ENCODE measurements around the gene NDE1.

DNA sequence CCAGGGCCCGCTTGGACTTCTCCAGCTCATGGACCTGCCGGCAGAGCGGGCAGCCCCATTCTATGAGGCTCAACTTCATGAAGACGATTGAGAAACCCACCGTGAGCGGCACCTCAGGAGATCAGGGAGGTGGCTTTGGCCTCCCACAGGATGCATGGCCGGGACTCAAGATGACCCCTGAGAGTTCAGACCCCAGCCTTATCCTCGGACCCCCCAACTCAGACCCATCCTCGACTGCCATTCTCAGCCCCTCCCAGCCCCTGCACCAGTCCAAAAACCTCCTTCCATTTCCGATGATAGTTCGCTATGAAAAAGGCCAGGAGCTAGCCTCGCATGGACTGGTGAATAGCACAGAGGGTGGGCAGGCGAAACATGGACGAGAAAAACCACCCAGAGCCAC, 71.0 kb downstream of the NDE1 start:
- TF ChIP-seq, protein P1, sequence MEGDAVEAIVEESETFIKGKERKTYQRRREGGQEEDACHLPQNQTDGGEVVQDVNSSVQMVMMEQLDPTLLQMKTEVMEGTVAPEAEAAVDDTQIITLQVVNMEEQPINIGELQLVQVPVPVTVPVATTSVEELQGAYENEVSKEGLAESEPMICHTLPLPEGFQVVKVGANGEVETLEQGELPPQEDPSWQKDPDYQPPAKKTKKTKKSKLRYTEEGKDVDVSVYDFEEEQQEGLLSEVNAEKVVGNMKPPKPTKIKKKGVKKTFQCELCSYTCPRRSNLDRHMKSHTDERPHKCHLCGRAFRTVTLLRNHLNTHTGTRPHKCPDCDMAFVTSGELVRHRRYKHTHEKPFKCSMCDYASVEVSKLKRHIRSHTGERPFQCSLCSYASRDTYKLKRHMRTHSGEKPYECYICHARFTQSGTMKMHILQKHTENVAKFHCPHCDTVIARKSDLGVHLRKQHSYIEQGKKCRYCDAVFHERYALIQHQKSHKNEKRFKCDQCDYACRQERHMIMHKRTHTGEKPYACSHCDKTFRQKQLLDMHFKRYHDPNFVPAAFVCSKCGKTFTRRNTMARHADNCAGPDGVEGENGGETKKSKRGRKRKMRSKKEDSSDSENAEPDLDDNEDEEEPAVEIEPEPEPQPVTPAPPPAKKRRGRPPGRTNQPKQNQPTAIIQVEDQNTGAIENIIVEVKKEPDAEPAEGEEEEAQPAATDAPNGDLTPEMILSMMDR (optimal IDR thresholded peaks at IDR 0.05 in 1 of 3, IDR thresholded peaks at IDR 0.05 in 1 of 3, conservative IDR thresholded peaks at IDR 0.05 in 1 of 3; ENCODE audit: extremely low read depth in 1 of 3, insufficient read depth in 2 of 3, low read length in 3 of 3): no peak
- no peak for TF ChIP-seq EZH2 (IDR thresholded peaks at IDR 0.05; ENCODE audit: low read length)

Data from keratinocyte (primary cell).